SK-N-SH (cell line): ENCODE results near the gene ACACA. TPM values are rescaled to one million over a fixed set of nuclear protein-coding genes. Genes with fewer than 3 reads are reported as not detected.

Source experiments
- CTCF ChIA-PET: fragments of 300-600, 350-600 bp; formaldehyde crosslinking; extraction: SDS; loops from one replicate; lab custom pipeline; 2021; lab: Yijun Ruan, JAX
- POLR2A ChIA-PET: fragments of 350-600 bp; sonication (Branson Sonifier 250); formaldehyde crosslinking; extraction: SDS; loops from one replicate; lab custom pipeline; 2020; ENCODE audit warnings: antibody characterized with exemption, inconsistent platforms; lab: Yijun Ruan, JAX
- DNase-seq: peaks from one replicate; pipeline ENCODE4 v3.0.0; 2012
- H2AFZ ChIP-seq: fragments of 200-600 bp; sonication (generic); 2 replicates; pipeline ENCODE4 v1.8.1; 2016; ENCODE audit warnings: antibody characterized with exemption, mild to moderate bottlenecking, low read depth
- H3F3A ChIP-seq: fragments of 200-600 bp; sonication (generic); replicated peaks from 2 replicates; pipeline ENCODE3; 2016; ENCODE audit warnings: antibody characterized with exemption, mild to moderate bottlenecking; ENCODE audit not compliant: insufficient read depth
- H3K27ac ChIP-seq, 2 experiments: fragments of 200-500 bp in 1 of 2; fragments of 200-600 bp in 1 of 2; sonication (Bioruptor generic) in 1 of 2; sonication (generic), shearing (Covaris generic) in 1 of 2; 2 replicates each; pipeline versions ENCODE4 v1.5.1 to v1.6.1; 2014 to 2016; ENCODE audit warnings: low read depth in 2 of 2, inconsistent platforms in 1 of 2, low read length in 1 of 2, mild to moderate bottlenecking in 1 of 2, mixed read lengths in 1 of 2
- H3K27me3 ChIP-seq: fragments of 200-600 bp; sonication (generic), shearing (Covaris generic); 2 replicates; pipeline ENCODE4 v1.6.1; 2016; ENCODE audit warnings: mixed run types; ENCODE audit not compliant: insufficient read depth
- H3K36me3 ChIP-seq, 2 experiments: fragments of 200-500 bp in 1 of 2; fragments of 200-600 bp in 1 of 2; sonication (Bioruptor generic) in 1 of 2; sonication (generic) in 1 of 2; replicated peaks in 1 of 2; 2 replicates each; pipeline versions ENCODE3 to v1.5.1; 2014 to 2016; ENCODE audit warnings: low read length in 1 of 2, mild to moderate bottlenecking in 1 of 2; ENCODE audit not compliant: insufficient read depth in 2 of 2, control insufficient read depth in 1 of 2
- H3K4me1 ChIP-seq, 2 experiments: fragments of 200-500 bp in 1 of 2; fragments of 200-600 bp in 1 of 2; sonication (Bioruptor generic) in 1 of 2; sonication (generic), shearing (Covaris generic) in 1 of 2; 2 replicates each; pipeline versions ENCODE4 v1.5.1 to v1.6.1; 2014 to 2016; ENCODE audit warnings: low read depth in 1 of 2, low read length in 1 of 2, mixed run types in 1 of 2; ENCODE audit not compliant: insufficient read depth in 2 of 2, control insufficient read depth in 1 of 2
- H3K4me2 ChIP-seq: fragments of 200-600 bp; sonication (generic), shearing (Covaris generic); 2 replicates; pipeline ENCODE4 v1.6.1; 2017; ENCODE audit warnings: mixed run types
- H3K4me3 ChIP-seq, 2 experiments: fragments of 200-500 bp in 1 of 2; fragments of 200-600 bp in 1 of 2; sonication (Bioruptor generic) in 1 of 2; sonication (generic), shearing (Covaris generic) in 1 of 2; 2 replicates each; pipeline versions ENCODE4 v1.5.1 to v1.8.1; 2014 to 2016; ENCODE audit warnings: low read depth in 2 of 2, inconsistent platforms in 1 of 2, low read length in 1 of 2, mild to moderate bottlenecking in 1 of 2, mixed read lengths in 1 of 2, moderate library complexity in 1 of 2
- H3K79me2 ChIP-seq: fragments of 200-600 bp; sonication (generic); 2 replicates; pipeline ENCODE4 v1.8.1; 2017; ENCODE audit warnings: mild to moderate bottlenecking; ENCODE audit not compliant: insufficient read depth
- H3K9ac ChIP-seq: fragments of 200-600 bp; sonication (generic); 2 replicates; pipeline ENCODE4 v1.6.1; 2017; ENCODE audit warnings: mixed run types
- H3K9me2 ChIP-seq: fragments of 200-600 bp; sonication (generic); 2 replicates; pipeline ENCODE4 v1.6.1; 2017; ENCODE audit warnings: mixed run types
- H3K9me3 ChIP-seq: fragments of 200-600 bp; sonication (generic); 2 replicates; pipeline ENCODE4 v1.6.1; 2017; ENCODE audit warnings: mixed run types, mild to moderate bottlenecking, moderate library complexity
- H4K20me1 ChIP-seq: fragments of 200-600 bp; sonication (generic); 2 replicates; pipeline ENCODE4 v1.6.1; 2017; ENCODE audit warnings: mild to moderate bottlenecking, mixed run types; ENCODE audit not compliant: insufficient read depth
- CHD2 ChIP-seq: fragments of 150-350 bp; IDR thresholded peaks from 2 replicates; pipeline ENCODE4 v1.6.1; 2018; ENCODE audit warnings: low read length; ENCODE audit not compliant: partially characterized antibody
- ELF1 ChIP-seq: IDR thresholded peaks from 2 replicates; pipeline ENCODE4 v1.4.0; 2012
- REST ChIP-seq: IDR thresholded peaks from 2 replicates; pipeline ENCODE4 v1.6.1; 2012; ENCODE audit warnings: mild to moderate bottlenecking, low read depth, low read length, moderate library complexity
- TCF12 ChIP-seq: IDR thresholded peaks from 2 replicates; pipeline ENCODE4 v1.4.0; 2012
- TEAD4 ChIP-seq: IDR thresholded peaks from 2 replicates; pipeline ENCODE4 v1.4.0; 2012; ENCODE audit warnings: mild to moderate bottlenecking, borderline replicate concordance; ENCODE audit not compliant: insufficient read depth
- USF1 ChIP-seq: IDR thresholded peaks from 2 replicates; pipeline ENCODE4 v1.4.0; 2012; ENCODE audit warnings: low read depth, borderline replicate concordance
- WGBS: methylation state at CpG from one replicate; pipeline ENCODE4 v1.1.6; 2017; ENCODE audit warnings: low lambda C conversion rate; 5-methylcytosine and 5-hydroxymethylcytosine counted together
- polyA plus RNA-seq, 3 experiments: library from polyadenylated mRNA; depleted of rRNA; stranded (reverse); fragments of >200 nt; gene quantifications; 2 replicates each; pipeline ENCODE4 v1.2.3, GENCODE V29; 2012
- TF ChIP-seq, protein P1 (sequence below): IDR thresholded peaks from 2 replicates; pipeline ENCODE4; 2012
- TF ChIP-seq, protein P2 (sequence below): fragments of 150-350 bp; IDR thresholded peaks from 2 replicates; pipeline ENCODE4 v1.6.1; 2017; ENCODE audit warnings: antibody characterized with exemption, low read length, low read depth, borderline replicate concordance

Gene ACACA
- polyA plus RNA-seq, 1 of the 3 experiments (the other 2 are of a cell fraction): 27.2 TPM

DNA sequence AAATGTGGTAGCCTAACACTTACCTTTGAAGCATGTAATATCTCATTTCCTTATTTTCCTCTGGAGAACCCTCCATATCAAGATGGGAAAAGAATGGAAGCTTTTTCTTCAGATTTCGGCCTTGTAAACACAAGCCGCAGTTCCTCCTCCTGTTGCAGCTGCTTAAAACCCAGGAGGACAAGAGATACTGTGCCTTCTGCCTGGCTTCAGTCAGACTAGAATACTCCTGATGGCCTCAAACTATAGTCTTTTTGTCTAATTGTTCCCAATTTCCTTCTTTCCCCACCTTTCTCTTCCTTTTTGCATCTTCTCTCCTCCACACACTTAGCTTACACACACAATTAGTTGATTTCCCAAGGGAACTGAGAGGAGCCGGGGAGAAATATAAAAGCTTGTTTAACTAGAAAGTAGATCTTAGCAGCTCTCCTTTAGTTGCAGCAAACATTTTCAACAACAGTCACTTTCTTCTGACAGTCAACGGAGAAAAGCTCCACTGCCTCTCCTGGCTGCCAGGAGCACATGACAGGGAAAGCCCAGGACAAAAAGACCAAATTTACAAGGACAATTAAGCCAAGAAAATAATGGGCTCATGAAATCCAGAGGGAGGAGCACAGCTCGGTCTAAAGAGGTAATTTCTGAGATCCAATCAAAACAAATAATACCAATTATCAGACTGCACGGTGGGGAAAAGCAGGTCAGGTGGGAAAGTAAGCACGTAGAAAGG lies 107.2 kb downstream of the ACACA start (continued):
- TF ChIP-seq, protein P1, sequence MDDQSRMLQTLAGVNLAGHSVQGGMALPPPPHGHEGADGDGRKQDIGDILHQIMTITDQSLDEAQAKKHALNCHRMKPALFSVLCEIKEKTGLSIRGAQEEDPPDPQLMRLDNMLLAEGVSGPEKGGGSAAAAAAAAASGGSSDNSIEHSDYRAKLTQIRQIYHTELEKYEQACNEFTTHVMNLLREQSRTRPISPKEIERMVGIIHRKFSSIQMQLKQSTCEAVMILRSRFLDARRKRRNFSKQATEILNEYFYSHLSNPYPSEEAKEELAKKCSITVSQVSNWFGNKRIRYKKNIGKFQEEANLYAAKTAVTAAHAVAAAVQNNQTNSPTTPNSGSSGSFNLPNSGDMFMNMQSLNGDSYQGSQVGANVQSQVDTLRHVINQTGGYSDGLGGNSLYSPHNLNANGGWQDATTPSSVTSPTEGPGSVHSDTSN: no peak

DNA sequence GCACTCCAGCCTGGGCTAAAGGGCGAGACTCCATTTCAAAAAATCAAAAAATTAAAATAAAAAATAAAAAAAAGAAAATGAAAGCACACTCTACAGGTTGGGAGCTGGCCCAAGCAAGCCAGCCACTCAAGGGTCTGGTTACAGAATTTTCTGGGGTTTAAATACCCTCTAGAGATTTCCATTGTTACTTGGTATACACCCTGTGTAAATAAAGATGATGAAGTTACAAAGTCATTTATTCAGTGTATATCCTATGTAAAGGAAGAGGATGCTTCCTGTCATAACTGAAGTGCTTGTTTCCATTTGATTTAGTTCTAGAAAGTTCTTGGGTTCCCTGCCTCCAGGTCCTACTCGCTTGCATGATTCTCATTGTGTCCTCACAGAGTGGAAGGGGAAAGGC lies 110.7 kb downstream of the ACACA start:
- H3K9ac ChIP-seq: no peak overlapping the region
- no peak overlapping the region for H3K4me3 ChIP-seq
- H3K36me3 ChIP-seq: no peaks in the 10 kb centered on the region
- H4K20me1 ChIP-seq: no peaks in the 10 kb centered on the region
- no peak for DNase-seq
- ChIA-PET POLR2A (no interaction called here), CTCF (no interaction called here)
- no peak overlapping the region for H3K4me2 ChIP-seq
- 94% methylated on average over 2 of the region's 2 CpGs for WGBS
- no peak overlapping the region for H3K27ac ChIP-seq
- no peaks in the 10 kb centered on the region for H3K27me3 ChIP-seq
- peaks cover 3 to 4% of the 10 kb centered on the region in 2 experiments; a peak in 2 of 4 replicates for H3K4me1 ChIP-seq
- H3K79me2 ChIP-seq: no peaks in the 10 kb centered on the region; the same call in 1 of the 2 replicates
- H3K9me2 ChIP-seq: no peaks in the 10 kb centered on the region
- H3K9me3 ChIP-seq: no peaks in the 10 kb centered on the region
- no peak overlapping the region for H2AFZ ChIP-seq
- no peak for TF ChIP-seq CHD2
- no peak for TF ChIP-seq TEAD4
- no peak for TF ChIP-seq TCF12
- TF ChIP-seq ELF1: no peak
- TF ChIP-seq REST: no peak
- TF ChIP-seq, protein P2, sequence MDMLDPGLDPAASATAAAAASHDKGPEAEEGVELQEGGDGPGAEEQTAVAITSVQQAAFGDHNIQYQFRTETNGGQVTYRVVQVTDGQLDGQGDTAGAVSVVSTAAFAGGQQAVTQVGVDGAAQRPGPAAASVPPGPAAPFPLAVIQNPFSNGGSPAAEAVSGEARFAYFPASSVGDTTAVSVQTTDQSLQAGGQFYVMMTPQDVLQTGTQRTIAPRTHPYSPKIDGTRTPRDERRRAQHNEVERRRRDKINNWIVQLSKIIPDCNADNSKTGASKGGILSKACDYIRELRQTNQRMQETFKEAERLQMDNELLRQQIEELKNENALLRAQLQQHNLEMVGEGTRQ: no peak
- no peak for TF ChIP-seq USF1
- H3F3A ChIP-seq: no peaks in the 10 kb centered on the region
